Peyer's patch (tissue), 4 donors: ENCODE results near the gene A1BG. TPM values are rescaled to one million over a fixed set of nuclear protein-coding genes. Genes with fewer than 3 reads are reported as not detected.
A peak's percentile ranks its signal among the peaks of the same experiment; 100 is the strongest.
"Not testable (repeated sequence)": the region's sequence is repeated elsewhere in the genome, so short reads cannot be mapped to it uniquely, and the experiment has no call there.

Source experiments
- DNase-seq, 3 donors: peaks; one replicate each; pipeline ENCODE4 v3.0.0-alpha.2; 2017 to 2019
- H3K27ac ChIP-seq, 4 donors: fragments of 200-600 bp; sonication (generic); one replicate each; pipeline ENCODE4 v1.5.1; 2016 to 2019
- H3K27me3 ChIP-seq, 2 donors: fragments of 200-600 bp; sonication (generic); one replicate each; pipeline ENCODE4 v1.5.1; 2019
- H3K36me3 ChIP-seq, 3 donors: fragments of 200-600 bp; sonication (generic); one replicate each; pipeline ENCODE4 v1.5.1; 2016 to 2019
- H3K4me1 ChIP-seq, 4 donors: fragments of 200-600 bp; sonication (generic); one replicate each; pipeline ENCODE4 v1.5.1; 2016 to 2019
- H3K4me3 ChIP-seq, 4 donors: fragments of 200-600 bp; sonication (generic); 1 replicate in 3 of 4; 2 replicates in 1 of 4; pipeline ENCODE4 v1.5.1; 2016 to 2019; ENCODE audit warnings: mild to moderate bottlenecking in 1 of 4
- H3K9me3 ChIP-seq, 4 donors: fragments of 200-600 bp; sonication (generic); one replicate each; pipeline ENCODE4 v1.5.1; 2016 to 2019; ENCODE audit warnings: mild to moderate bottlenecking in 1 of 4
- CTCF ChIP-seq, 6 experiments: fragments of 450-650 bp in 4 of 6; fragments of 200-600 bp in 2 of 6; sonication (generic) in 1 of 6; IDR thresholded peaks; one replicate each; pipeline ENCODE4 v1.5.1; 2017 to 2019; ENCODE audit warnings: antibody characterized with exemption in 6 of 6, mild to moderate bottlenecking in 3 of 6, moderate library complexity in 1 of 6
- POLR2A ChIP-seq, 2 donors: fragments of 450-650 bp; IDR thresholded peaks; one replicate each; pipeline ENCODE4 v1.5.1; 2017; ENCODE audit warnings: antibody characterized with exemption in 2 of 2, mild to moderate bottlenecking in 2 of 2, moderate library complexity in 2 of 2
- total RNA-seq, 4 donors: library from RNA; depleted of rRNA; stranded (reverse); fragments of >200 nt; gene quantifications; one replicate each; pipeline ENCODE4 v1.1.0, GENCODE V29; 2016

Gene A1BG
- total RNA-seq, 4 donors from 2014 or later: 5.4 to 26.4 (median 8.3) TPM; not detected in 1

GRCh38 chr19:58382997-58383603 lies 29.8 kb upstream of the A1BG start:
- Histone ChIP-seq H3K4me1 (peaks cover 0 to 39% (median 25%) of the 10 kb centered on the region in 4 donors), H3K27ac (no peak overlapping the region), H3K4me3 (no peak overlapping the region), H3K9me3 (no peaks in the 10 kb centered on the region), H3K27me3 (no peaks in the 10 kb centered on the region), H3K36me3 (no peaks in the 10 kb centered on the region)
- TF ChIP-seq POLR2A (IDR thresholded peaks at IDR 0.05): no peak
- no peak for TF ChIP-seq CTCF (IDR thresholded peaks at IDR 0.05)
- DNase-seq: peak in 1 of 3 donors; percentile 43

- H3K4me3 ChIP-seq: peak overlapping the region; percentile 60 to 83 (median 78)
- no peaks in the 10 kb centered on the region for H3K36me3 ChIP-seq
- H3K27me3 ChIP-seq: no peaks in the 10 kb centered on the region
- H3K9me3 ChIP-seq: no peaks in the 10 kb centered on the region
- peak overlapping the region; percentile 72 to 96 (median 89) for H3K27ac ChIP-seq
- TF ChIP-seq CTCF (IDR thresholded peaks at IDR 0.05) (no peak), POLR2A (IDR thresholded peaks at IDR 0.05) (no peak)
- H3K4me1 ChIP-seq: peaks cover 0 to 33% (median 18%) of the 10 kb centered on the region in 4 donors
- DNase-seq: no peak
These were observed 28.3 kb upstream of the A1BG start for GRCh38 chr19:58381460-58382212.

GRCh38 chr19:58380662-58381459 lies 27.6 kb upstream of the A1BG start, which contains the start of gene ZNF837:
ZNF837 (minus strand) TSS chr19:58381030; CDS start chr19:58369332, 11,698 bp downstream.
- peak; percentile 87 to 92 for TF ChIP-seq POLR2A (IDR thresholded peaks at IDR 0.05)
- TF ChIP-seq CTCF (IDR thresholded peaks at IDR 0.05): peak in 3 of 6 experiments; percentile 20 to 45 (median 24)
- H3K36me3 ChIP-seq: no peaks in the 10 kb centered on the region
- H3K27ac ChIP-seq: peak within 1 kb of the TSS; percentile 86 to 96 (median 92)
- H3K4me1 ChIP-seq: peaks cover 0 to 29% (median 15%) of the 10 kb centered on the region in 4 donors
- no peaks in the 10 kb centered on the region for H3K9me3 ChIP-seq
- no peaks in the 10 kb centered on the region for H3K27me3 ChIP-seq
- peak within 1 kb of the TSS; percentile 60 to 83 (median 78) for H3K4me3 ChIP-seq
- peak; percentile 98 to 100 (median 99) for DNase-seq

GRCh38 chr19:58380037-58380661 lies 26.9 kb upstream of the A1BG start:
- no peaks in the 10 kb centered on the region for H3K36me3 ChIP-seq
- H3K4me1 ChIP-seq: peaks cover 0 to 22% (median 10%) of the 10 kb centered on the region in 4 donors
- no peak for TF ChIP-seq CTCF (IDR thresholded peaks at IDR 0.05)
- TF ChIP-seq POLR2A (IDR thresholded peaks at IDR 0.05): no peak
- DNase-seq: no peak
- H3K4me3 ChIP-seq: peak overlapping the region; percentile 60 to 83 (median 78)
- H3K27ac ChIP-seq: peak overlapping the region; percentile 86 to 96 (median 92)
- H3K9me3 ChIP-seq: no peaks in the 10 kb centered on the region
- H3K27me3 ChIP-seq: no peaks in the 10 kb centered on the region

GRCh38 chr19:58379246-58379645 lies 26.0 kb upstream of the A1BG start:
- H3K4me1 ChIP-seq: peaks cover 0 to 22% (median 10%) of the 10 kb centered on the region in 4 donors
- no peaks in the 10 kb centered on the region for H3K9me3 ChIP-seq
- TF ChIP-seq CTCF (IDR thresholded peaks at IDR 0.05): no peak
- no peak for TF ChIP-seq POLR2A (IDR thresholded peaks at IDR 0.05)
- no peaks in the 10 kb centered on the region for H3K36me3 ChIP-seq
- H3K27ac ChIP-seq: peak overlapping the region in 1 of 4 donors; percentile 92
- no peaks in the 10 kb centered on the region for H3K27me3 ChIP-seq
- DNase-seq: no peak
- H3K4me3 ChIP-seq: no peak overlapping the region

GRCh38 chr19:58376724-58377123 lies 23.4 kb upstream of the A1BG start:
- H3K4me1 ChIP-seq: peaks cover 0 to 17% (median 7%) of the 10 kb centered on the region in 4 donors
- not testable (repeated sequence) for DNase-seq, H3K27me3 ChIP-seq, H3K4me3 ChIP-seq, H3K27ac ChIP-seq, H3K9me3 ChIP-seq, H3K36me3 ChIP-seq
